Hepatocyte (in vitro differentiated cells): ENCODE data around the gene CCR7. TPM values are rescaled to one million over a fixed set of nuclear protein-coding genes. Genes with fewer than 3 reads are reported as not detected.

ENCODE experiments used
- DNase-seq: peaks from one replicate; pipeline ENCODE4 v3.0.0-alpha.2; 2016; ENCODE audit warnings: low spot score
- H2AFZ ChIP-seq: fragments of 200-600 bp; sonication (generic); 2 replicates; pipeline ENCODE4 v1.6.0; 2016; ENCODE audit warnings: antibody characterized with exemption, mild to moderate bottlenecking
- H3K27ac ChIP-seq: fragments of 200-600 bp; sonication (generic); 2 replicates; pipeline ENCODE4 v1.5.1; 2016; ENCODE audit warnings: mild to moderate bottlenecking
- H3K27me3 ChIP-seq: fragments of 200-600 bp; sonication (generic); 2 replicates; pipeline ENCODE4 v1.6.1; 2016
- H3K36me3 ChIP-seq: fragments of 200-600 bp; sonication (generic); replicated peaks from 2 replicates; pipeline ENCODE4 v1.5.1; 2016; ENCODE audit warnings: low read depth; ENCODE audit not compliant: insufficient read depth
- H3K4me1 ChIP-seq: fragments of 200-600 bp; sonication (generic); 2 replicates; pipeline ENCODE4 v1.5.1; 2016; ENCODE audit warnings: mild to moderate bottlenecking, moderate library complexity; ENCODE audit not compliant: insufficient read depth
- H3K4me2 ChIP-seq: fragments of 200-600 bp; sonication (generic); 2 replicates; pipeline ENCODE4 v1.6.0; 2016
- H3K4me3 ChIP-seq: fragments of 200-600 bp; sonication (generic); 2 replicates; pipeline ENCODE4 v1.5.1; 2016; ENCODE audit warnings: mild to moderate bottlenecking
- H3K79me2 ChIP-seq: fragments of 200-600 bp; sonication (generic); 2 replicates; pipeline ENCODE4 v1.6.0; 2017; ENCODE audit warnings: mild to moderate bottlenecking
- H3K9me2 ChIP-seq: fragments of 200-600 bp; sonication (generic); replicated peaks from 2 replicates; pipeline ENCODE4 v1.6.0; 2017; ENCODE audit warnings: mild to moderate bottlenecking; ENCODE audit not compliant: insufficient read depth
- H3K9me3 ChIP-seq: fragments of 200-600 bp; sonication (generic); 2 replicates; pipeline ENCODE4 v1.5.1; 2016; ENCODE audit warnings: low read depth, mild to moderate bottlenecking
- H4K20me1 ChIP-seq: fragments of 200-600 bp; sonication (generic); 2 replicates; pipeline ENCODE4 v1.6.0; 2016; ENCODE audit warnings: mild to moderate bottlenecking; ENCODE audit not compliant: insufficient read depth, poor library complexity, severe bottlenecking
- EZH2 ChIP-seq: fragments of 200-600 bp; sonication (generic); IDR thresholded peaks from 2 replicates; pipeline ENCODE4 v1.6.1; 2016; ENCODE audit warnings: antibody characterized with exemption, mild to moderate bottlenecking, borderline replicate concordance
- EZH2phosphoT487 ChIP-seq: fragments of 200-600 bp; sonication (generic); IDR thresholded peaks from one replicate; pipeline ENCODE4 v1.6.1; 2018; ENCODE audit warnings: antibody characterized with exemption, mild to moderate bottlenecking, low read depth, moderate library complexity; ENCODE audit not compliant: unreplicated experiment, severe bottlenecking
- WGBS: methylation state at CpG from one replicate; pipeline ENCODE4 v1.1.6; 2016; ENCODE audit warnings: low lambda C conversion rate; ENCODE audit errors: missing lambda C conversion rate; 5-methylcytosine and 5-hydroxymethylcytosine counted together
- polyA plus RNA-seq: library from polyadenylated mRNA; unstranded; fragments of >200 nt; fragmentation: Nextera tagmentation; extraction: Ambion mirVana; gene quantifications from 2 replicates; pipeline ENCODE4 v1.2.1, GENCODE V29; 2016
- total RNA-seq: library from RNA; depleted of rRNA; stranded (reverse); fragments of >200 nt; gene quantifications from 2 replicates; pipeline ENCODE4 v1.2.3, GENCODE V29; 2014
- TF ChIP-seq, protein P1 (sequence below): fragments of 200-600 bp; sonication (generic); IDR thresholded peaks from 2 replicates; pipeline ENCODE4 v1.5.1; 2016; ENCODE audit warnings: antibody characterized with exemption, mild to moderate bottlenecking; ENCODE audit not compliant: poor library complexity

The CCR7 gene
- total and polyA plus RNA-seq, 2 experiments from 2014 or later, result 2.8 to 4.1 TPM

DNA sequence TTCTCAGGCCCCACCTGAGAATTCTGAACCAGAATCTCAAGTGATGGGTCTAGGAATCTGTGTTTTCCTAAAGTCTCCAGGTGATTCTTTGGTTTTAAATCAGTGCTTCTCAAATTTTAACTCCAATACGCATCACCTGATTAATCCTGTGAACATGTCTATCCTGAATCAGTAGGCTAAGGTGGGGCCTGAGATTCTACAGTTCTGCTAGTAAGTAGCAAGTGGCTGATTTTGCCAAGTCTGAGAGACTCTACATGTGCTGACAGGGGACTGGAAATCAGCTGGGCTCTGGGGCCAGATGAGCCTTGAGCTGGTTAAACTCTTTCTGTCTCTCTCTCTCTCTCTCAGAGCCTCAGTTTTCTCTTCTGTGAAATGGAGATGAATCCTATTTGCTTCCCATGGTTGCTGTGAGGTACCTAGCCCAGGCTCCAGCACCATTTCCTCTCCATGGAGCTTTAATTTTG, 9.0 kb downstream of the CCR7 start:
- 92% methylated on average over 1 of the region's 1 CpG for WGBS
- H3K9me2 ChIP-seq, result no peaks in the 10 kb centered on the region
- H3K4me3 ChIP-seq, result no peak overlapping the region
- no peaks in the 10 kb centered on the region for H3K27me3 ChIP-seq
- no peaks in the 10 kb centered on the region for H3K9me3 ChIP-seq
- no peaks in the 10 kb centered on the region for H3K79me2 ChIP-seq
- TF ChIP-seq EZH2phosphoT487, result no peak
- TF ChIP-seq, protein P1, sequence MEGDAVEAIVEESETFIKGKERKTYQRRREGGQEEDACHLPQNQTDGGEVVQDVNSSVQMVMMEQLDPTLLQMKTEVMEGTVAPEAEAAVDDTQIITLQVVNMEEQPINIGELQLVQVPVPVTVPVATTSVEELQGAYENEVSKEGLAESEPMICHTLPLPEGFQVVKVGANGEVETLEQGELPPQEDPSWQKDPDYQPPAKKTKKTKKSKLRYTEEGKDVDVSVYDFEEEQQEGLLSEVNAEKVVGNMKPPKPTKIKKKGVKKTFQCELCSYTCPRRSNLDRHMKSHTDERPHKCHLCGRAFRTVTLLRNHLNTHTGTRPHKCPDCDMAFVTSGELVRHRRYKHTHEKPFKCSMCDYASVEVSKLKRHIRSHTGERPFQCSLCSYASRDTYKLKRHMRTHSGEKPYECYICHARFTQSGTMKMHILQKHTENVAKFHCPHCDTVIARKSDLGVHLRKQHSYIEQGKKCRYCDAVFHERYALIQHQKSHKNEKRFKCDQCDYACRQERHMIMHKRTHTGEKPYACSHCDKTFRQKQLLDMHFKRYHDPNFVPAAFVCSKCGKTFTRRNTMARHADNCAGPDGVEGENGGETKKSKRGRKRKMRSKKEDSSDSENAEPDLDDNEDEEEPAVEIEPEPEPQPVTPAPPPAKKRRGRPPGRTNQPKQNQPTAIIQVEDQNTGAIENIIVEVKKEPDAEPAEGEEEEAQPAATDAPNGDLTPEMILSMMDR, result no peak
- TF ChIP-seq EZH2, result no peak
- no peak overlapping the region for H2AFZ ChIP-seq
- no peak overlapping the region for H3K27ac ChIP-seq
- H4K20me1 ChIP-seq, result no peaks in the 10 kb centered on the region
- H3K4me1 ChIP-seq, result peaks cover 47% of the 10 kb centered on the region
- H3K36me3 ChIP-seq, result no peaks in the 10 kb centered on the region
- H3K4me2 ChIP-seq, result no peak overlapping the region
- DNase-seq, result no peak

GRCh38 chr17:40555296-40556190, 9.7 kb downstream of the CCR7 start:
- peaks cover 51% of the 10 kb centered on the region for H3K4me1 ChIP-seq
- 90% methylated on average over 26 of the region's 26 CpGs for WGBS
- H4K20me1 ChIP-seq, result no peaks in the 10 kb centered on the region
- no peaks in the 10 kb centered on the region for H3K9me3 ChIP-seq
- H3K79me2 ChIP-seq, result no peaks in the 10 kb centered on the region
- TF ChIP-seq EZH2 (no peak), EZH2phosphoT487 (no peak)
- TF ChIP-seq, protein P1, result no peak
- no peak overlapping the region for H3K27ac ChIP-seq
- H3K4me3 ChIP-seq, result no peak overlapping the region
- H2AFZ ChIP-seq, result no peak overlapping the region
- H3K4me2 ChIP-seq, result no peak overlapping the region
- DNase-seq, result no peak
- H3K27me3 ChIP-seq, result no peaks in the 10 kb centered on the region
- no peaks in the 10 kb centered on the region for H3K36me3 ChIP-seq
- no peaks in the 10 kb centered on the region for H3K9me2 ChIP-seq

GRCh38 chr17:40554646-40555295, 10.5 kb downstream of the CCR7 start:
- no peak overlapping the region for H3K4me3 ChIP-seq
- no peaks in the 10 kb centered on the region for H3K9me2 ChIP-seq
- H3K36me3 ChIP-seq, result no peaks in the 10 kb centered on the region
- H4K20me1 ChIP-seq, result no peaks in the 10 kb centered on the region
- H3K27ac ChIP-seq, result no peak overlapping the region
- DNase-seq, result no peak
- no peaks in the 10 kb centered on the region for H3K79me2 ChIP-seq
- no peaks in the 10 kb centered on the region for H3K9me3 ChIP-seq
- H3K27me3 ChIP-seq, result no peaks in the 10 kb centered on the region
- no peak overlapping the region for H3K4me2 ChIP-seq
- TF ChIP-seq, protein P1, result no peak
- no peak for TF ChIP-seq EZH2phosphoT487
- no peak for TF ChIP-seq EZH2
- H3K4me1 ChIP-seq, result peaks cover 50% of the 10 kb centered on the region
- WGBS, result 98% methylated on average over 26 of the region's 27 CpGs
- no peak overlapping the region for H2AFZ ChIP-seq
